Vagina (tissue), 2 donors: ENCODE results near the gene YPEL3. TPM values are rescaled to one million over a fixed set of nuclear protein-coding genes. Genes with fewer than 3 reads are reported as not detected.

Experiments used
- DNase-seq, 2 donors: peaks; one replicate each; pipeline ENCODE4 v3.0.0-alpha.2; 2017; ENCODE audit errors: extremely low spot score in 2 of 2
- H3K27ac ChIP-seq: fragments of 200-600 bp; sonication (generic); one replicate; pipeline ENCODE4 v1.5.1; 2019
- H3K27me3 ChIP-seq: fragments of 200-600 bp; sonication (generic); one replicate; pipeline ENCODE4 v1.5.1; 2019
- H3K36me3 ChIP-seq, 2 donors: fragments of 200-600 bp; sonication (generic); one replicate each; pipeline ENCODE4 v1.5.1; 2017 to 2019
- H3K4me1 ChIP-seq: fragments of 200-600 bp; sonication (generic); one replicate; pipeline ENCODE4 v1.5.1; 2019
- H3K4me3 ChIP-seq, 2 donors: fragments of 200-600 bp; sonication (generic); 1 replicate in 1 of 2; 2 replicates in 1 of 2; pipeline ENCODE4 v1.5.1; 2016 to 2019
- H3K9me3 ChIP-seq: fragments of 200-600 bp; sonication (generic); one replicate; pipeline ENCODE4 v1.5.1; 2019
- CTCF ChIP-seq, 3 experiments: fragments of 450-650 bp in 2 of 3; fragments of 200-600 bp in 1 of 3; sonication (generic) in 1 of 3; IDR thresholded peaks; one replicate each; pipeline ENCODE4 v1.5.1; 2017 to 2019; ENCODE audit warnings: antibody characterized with exemption in 3 of 3, mild to moderate bottlenecking in 2 of 3, moderate library complexity in 2 of 3
- POLR2A ChIP-seq, 2 donors: fragments of 450-650 bp; IDR thresholded peaks; one replicate each; pipeline ENCODE4 v1.6.1; 2017; ENCODE audit warnings: antibody characterized with exemption in 2 of 2, mild to moderate bottlenecking in 2 of 2, moderate library complexity in 2 of 2
- POLR2AphosphoS5 ChIP-seq, 2 donors: sonication (generic); formaldehyde crosslinking; IDR thresholded peaks; one replicate each; pipeline ENCODE4 v1.9.0; 2017; ENCODE audit warnings: antibody characterized with exemption in 2 of 2, mild to moderate bottlenecking in 2 of 2, low read depth in 1 of 2; ENCODE audit not compliant: insufficient read depth in 1 of 2
- intact Hi-C: fragments of 100-400 bp; cut with DNase I; formaldehyde crosslinking; loops from one replicate; pipeline ENCODE4 v1.15.1; 2023
- total RNA-seq: library from RNA; depleted of rRNA; stranded (reverse); fragments of >200 nt; gene quantifications from one replicate; pipeline ENCODE4 v1.2.3, GENCODE V29; 2016

YPEL3 gene
- total RNA-seq, 1 donor from 2014 or later = 116 TPM

GRCh38 chr16:30091474-30092372 lies 4.3 kb downstream of the YPEL3 start, which contains the start of gene TBX6:
Gene TBX6, minus strand, starts transcription at chr16:30091924. Its CDS starts 731 bp downstream, at chr16:30091193.
- H3K36me3 ChIP-seq = peaks cover 0 to 18% of the 10 kb centered on the region in 2 donors
- intact Hi-C loops = no loop called here
- no peaks in the 10 kb centered on the region for H3K27me3 ChIP-seq
- peak; percentile 68 to 93 (median 92) for TF ChIP-seq CTCF (IDR thresholded peaks at IDR 0.05)
- peak in 1 of 2 donors; percentile 73 for TF ChIP-seq POLR2AphosphoS5 (IDR thresholded peaks at IDR 0.05; ENCODE audit: insufficient read depth in 1 of 2, low read depth in 1 of 2)
- no peak for TF ChIP-seq POLR2A (IDR thresholded peaks at IDR 0.05)
- DNase-seq = no peak
- H3K9me3 ChIP-seq = no peaks in the 10 kb centered on the region
- peak within 1 kb of the TSS; percentile 89 for H3K27ac ChIP-seq
- H3K4me3 ChIP-seq = peak within 1 kb of the TSS; percentile 51 to 59
- H3K4me1 ChIP-seq = peaks cover 48% of the 10 kb centered on the region

- H3K4me3 ChIP-seq = peak overlapping the region; percentile 51 to 59
- no peaks in the 10 kb centered on the region for H3K27me3 ChIP-seq
- H3K36me3 ChIP-seq = peaks cover 0 to 19% of the 10 kb centered on the region in 2 donors
- peaks cover 48% of the 10 kb centered on the region for H3K4me1 ChIP-seq
- DNase-seq = no peak
- intact Hi-C loops = no loop called here
- TF ChIP-seq POLR2A (IDR thresholded peaks at IDR 0.05) = no peak
- TF ChIP-seq POLR2AphosphoS5 (IDR thresholded peaks at IDR 0.05; ENCODE audit: insufficient read depth in 1 of 2, low read depth in 1 of 2) = no peak
- no peak for TF ChIP-seq CTCF (IDR thresholded peaks at IDR 0.05)
- no peaks in the 10 kb centered on the region for H3K9me3 ChIP-seq
- H3K27ac ChIP-seq = peak overlapping the region; percentile 89
These were observed 5.2 kb downstream of the YPEL3 start for GRCh38 chr16:30090610-30091331.

- Histone ChIP-seq H3K36me3 (peaks cover 0 to 21% of the 10 kb centered on the region in 2 donors), H3K27me3 (no peaks in the 10 kb centered on the region), H3K4me1 (peaks cover 32% of the 10 kb centered on the region), H3K9me3 (no peaks in the 10 kb centered on the region), H3K4me3 (no peak overlapping the region), H3K27ac (peak overlapping the region; percentile 89)
- no peak for DNase-seq
- TF ChIP-seq POLR2AphosphoS5 (IDR thresholded peaks at IDR 0.05; ENCODE audit: insufficient read depth in 1 of 2, low read depth in 1 of 2) = no peak
- TF ChIP-seq POLR2A (IDR thresholded peaks at IDR 0.05) = no peak
- no peak for TF ChIP-seq CTCF (IDR thresholded peaks at IDR 0.05)
- intact Hi-C loops = no loop called here
These were observed 7.0 kb downstream of the YPEL3 start for GRCh38 chr16:30088832-30089624.

- H3K4me1 ChIP-seq = peaks cover 27% of the 10 kb centered on the region
- intact Hi-C loops = no loop called here
These were observed 7.7 kb downstream of the YPEL3 start for GRCh38 chr16:30088237-30088831.

More at GRCh38 chr16:30088237-30088831, 7.7 kb downstream of the YPEL3 start:
- TF ChIP-seq POLR2AphosphoS5 (IDR thresholded peaks at IDR 0.05; ENCODE audit: insufficient read depth in 1 of 2, low read depth in 1 of 2) = no peak
- no peak for TF ChIP-seq CTCF (IDR thresholded peaks at IDR 0.05)
- no peak for TF ChIP-seq POLR2A (IDR thresholded peaks at IDR 0.05)
- H3K9me3 ChIP-seq = no peaks in the 10 kb centered on the region
- no peak for DNase-seq
- no peak overlapping the region for H3K27ac ChIP-seq
- H3K27me3 ChIP-seq = no peaks in the 10 kb centered on the region
- H3K36me3 ChIP-seq = peaks cover 0 to 21% of the 10 kb centered on the region in 2 donors
- H3K4me3 ChIP-seq = no peak overlapping the region
